K562 (cell line): ENCODE measurements around the gene CREB3L1. TPM values are rescaled to one million over a fixed set of nuclear protein-coding genes. Genes with fewer than 3 reads are reported as not detected.

ENCODE experiments used
- BRF2 ChIP-seq: IDR thresholded peaks from 3 replicates; pipeline ENCODE4 v1.6.1; 2011; ENCODE audit warnings: borderline replicate concordance, mild to moderate bottlenecking; ENCODE audit not compliant: insufficient read length, insufficient read depth
- ELF1 ChIP-seq: fragments of 200-800 bp; sonication (Bioruptor generic); IDR thresholded peaks from 2 replicates; pipeline ENCODE4 v1.6.1; 2016; ENCODE audit warnings: missing genetic modification characterization, missing compliant biosample characterization
- ETV1 ChIP-seq: fragments of 450-650 bp; conservative IDR thresholded peaks from 2 replicates; pipeline ENCODE4 v1.6.1; 2016; ENCODE audit warnings: missing genetic modification characterization, control low read depth, low read depth, missing compliant biosample characterization
- FOXA1 ChIP-seq: fragments of 450-650 bp; IDR thresholded peaks from 2 replicates; pipeline ENCODE4 v1.6.1; 2016; ENCODE audit warnings: mild to moderate bottlenecking, borderline replicate concordance
- GABPA ChIP-seq: fragments of 200-800 bp; sonication (Bioruptor generic); conservative IDR thresholded peaks from 2 replicates; pipeline ENCODE4 v1.6.1; 2016; ENCODE audit warnings: low read depth, missing genetic modification characterization, missing compliant biosample characterization
- KDM5B ChIP-seq: fragments of 200-600 bp; sonication (generic); IDR thresholded peaks from 2 replicates; pipeline ENCODE4 v1.6.1; 2012; ENCODE audit warnings: low read depth, mild to moderate bottlenecking, moderate library complexity, low read length, control low read depth, inconsistent platforms; ENCODE audit not compliant: insufficient replicate concordance
- MEF2D ChIP-seq: conservative IDR thresholded peaks from 2 replicates; pipeline ENCODE4 v1.6.1; 2016; ENCODE audit warnings: low read depth, missing genetic modification characterization, missing compliant biosample characterization
- NFXL1 ChIP-seq: fragments of 450-650 bp; formaldehyde crosslinking; IDR thresholded peaks from 2 replicates; pipeline ENCODE4 v1.4.0; 2021; ENCODE audit warnings: mild to moderate bottlenecking
- POLR2AphosphoS5 ChIP-seq: IDR thresholded peaks from 2 replicates; pipeline ENCODE4 v1.6.1; 2011; ENCODE audit warnings: mild to moderate bottlenecking, low read depth, low read length, moderate library complexity; ENCODE audit not compliant: control insufficient read depth, insufficient read depth
- SPI1 ChIP-seq: IDR thresholded peaks from 2 replicates; pipeline ENCODE4 v1.6.1; 2011; ENCODE audit warnings: low read depth, low read length, control low read depth, borderline replicate concordance
- U2AF2 ChIP-seq: fragments of 200-400 bp; formaldehyde crosslinking; optimal IDR thresholded peaks from 2 replicates; pipeline ENCODE3; 2017; ENCODE audit warnings: low read depth, mild to moderate bottlenecking, low read length
- ZBTB11 ChIP-seq, 3 experiments: fragments of 200-800 bp in 1 of 3; fragments of 250-450 bp in 1 of 3; fragments of 450-650 bp in 1 of 3; sonication (Bioruptor Pico) in 1 of 3; sonication (Bioruptor generic) in 1 of 3; formaldehyde crosslinking in 1 of 3; IDR thresholded peaks; 2 replicates each; pipeline versions ENCODE4 v1.6.1 to v1.8.0; 2016 to 2022; ENCODE audit warnings: mild to moderate bottlenecking in 2 of 3, missing genetic modification characterization in 2 of 3, missing compliant biosample characterization in 1 of 3, moderate library complexity in 1 of 3
- ZNF124 ChIP-seq: sonication (generic); formaldehyde crosslinking; IDR thresholded peaks from 2 replicates; pipeline ENCODE4 v1.8.1; 2022; ENCODE audit warnings: missing genetic modification reagents
- polyA plus RNA-seq, 8 experiments: library from polyadenylated mRNA; depleted of rRNA in 4 of 8; stranded (reverse) in 5 of 8; unstranded in 3 of 8; fragments of >200 nt; fragmentation: Nextera tagmentation in 2 of 8; fragmentation: Illumina TruSeq in 1 of 8; extraction: Ambion mirVana in 2 of 8; extraction: Trizol in 1 of 8; gene quantifications; 2 replicates each; pipeline versions ENCODE4 v1.2.1 to v1.2.3, GENCODE V29; 2011 to 2014; ENCODE audit warnings: inconsistent platforms in 1 of 8, missing spikeins in 1 of 8
- total RNA-seq, 7 experiments: library from RNA; depleted of rRNA in 6 of 7; stranded (reverse); fragments of >200 nt in 6 of 7; fragmentation: Illumina TruSeq in 2 of 7; extraction: Trizol in 2 of 7; gene quantifications; 2 replicates each; pipeline versions ENCODE4 v1.2.1 to v1.2.3, GENCODE V29; 2011 to 2021; ENCODE audit warnings: low replicate concordance in 1 of 7
- TF ChIP-seq, protein P1 (sequence below): fragments of 450-650 bp; IDR thresholded peaks from 2 replicates; pipeline ENCODE4 v1.6.1; 2016; ENCODE audit warnings: mild to moderate bottlenecking
- TF ChIP-seq, protein P2 (sequence below): fragments of 200-400 bp; formaldehyde crosslinking; IDR thresholded peaks from 2 replicates; pipeline ENCODE4 v1.6.1; 2017; ENCODE audit warnings: mild to moderate bottlenecking, low read depth, low read length, moderate library complexity

CREB3L1 gene
- total and polyA plus RNA-seq, 9 of the 15 experiments (the other 6 are each of a cell fraction or from before 2014, with no cell fraction given): 1.2 to 27.6 (median 3.7) TPM

DNA sequence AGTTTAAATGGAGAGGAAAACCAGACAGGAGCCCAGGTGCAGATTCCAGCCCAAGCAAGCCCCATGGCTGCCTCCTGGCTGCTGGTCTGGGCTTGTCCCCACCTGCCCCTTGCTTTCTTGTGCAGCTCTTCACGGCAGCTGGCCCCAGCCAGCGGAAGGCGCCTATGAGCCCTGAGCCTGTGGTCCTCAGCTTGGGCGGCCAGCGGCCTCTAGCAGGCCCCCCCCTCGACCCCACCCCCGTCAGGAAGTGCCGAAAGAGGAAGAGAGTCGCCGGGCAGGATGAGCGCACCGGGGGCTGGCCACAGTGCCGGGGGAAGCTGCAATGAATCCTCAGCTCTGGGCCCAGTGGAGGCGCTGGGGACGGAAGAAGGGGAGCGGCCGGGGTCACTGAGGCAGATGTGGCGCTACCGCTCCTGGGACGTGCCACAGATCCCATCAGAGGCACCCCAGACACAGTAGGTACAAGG is 67.7 kb downstream of the CREB3L1 start (continued):
- TF ChIP-seq, protein P1, sequence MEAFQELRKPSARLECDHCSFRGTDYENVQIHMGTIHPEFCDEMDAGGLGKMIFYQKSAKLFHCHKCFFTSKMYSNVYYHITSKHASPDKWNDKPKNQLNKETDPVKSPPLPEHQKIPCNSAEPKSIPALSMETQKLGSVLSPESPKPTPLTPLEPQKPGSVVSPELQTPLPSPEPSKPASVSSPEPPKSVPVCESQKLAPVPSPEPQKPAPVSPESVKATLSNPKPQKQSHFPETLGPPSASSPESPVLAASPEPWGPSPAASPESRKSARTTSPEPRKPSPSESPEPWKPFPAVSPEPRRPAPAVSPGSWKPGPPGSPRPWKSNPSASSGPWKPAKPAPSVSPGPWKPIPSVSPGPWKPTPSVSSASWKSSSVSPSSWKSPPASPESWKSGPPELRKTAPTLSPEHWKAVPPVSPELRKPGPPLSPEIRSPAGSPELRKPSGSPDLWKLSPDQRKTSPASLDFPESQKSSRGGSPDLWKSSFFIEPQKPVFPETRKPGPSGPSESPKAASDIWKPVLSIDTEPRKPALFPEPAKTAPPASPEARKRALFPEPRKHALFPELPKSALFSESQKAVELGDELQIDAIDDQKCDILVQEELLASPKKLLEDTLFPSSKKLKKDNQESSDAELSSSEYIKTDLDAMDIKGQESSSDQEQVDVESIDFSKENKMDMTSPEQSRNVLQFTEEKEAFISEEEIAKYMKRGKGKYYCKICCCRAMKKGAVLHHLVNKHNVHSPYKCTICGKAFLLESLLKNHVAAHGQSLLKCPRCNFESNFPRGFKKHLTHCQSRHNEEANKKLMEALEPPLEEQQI: no peak
- TF ChIP-seq GABPA: peak; percentile 23; the same call in 1 of the 2 replicates
- peak; percentile 46 for TF ChIP-seq KDM5B
- no peak for TF ChIP-seq BRF2
- TF ChIP-seq MEF2D (tag): no peak
- no peak for TF ChIP-seq ZNF124 (CRISPR knock-in tag)
- TF ChIP-seq ZBTB11 (CRISPR knock-in tag; IDR thresholded peaks at IDR 0.05): peak in 1 of 3 experiments; percentile 33; a peak in 1 of 6 replicates
- no peak for TF ChIP-seq U2AF2
- TF ChIP-seq POLR2AphosphoS5: no peak
- peak; percentile 37; the same call in 1 of the 2 replicates for TF ChIP-seq ETV1 (tag)
- peak; percentile 45; the same call in 1 of the 2 replicates for TF ChIP-seq ELF1 (tag)
- TF ChIP-seq SPI1: peak; percentile 90
- TF ChIP-seq, protein P2, sequence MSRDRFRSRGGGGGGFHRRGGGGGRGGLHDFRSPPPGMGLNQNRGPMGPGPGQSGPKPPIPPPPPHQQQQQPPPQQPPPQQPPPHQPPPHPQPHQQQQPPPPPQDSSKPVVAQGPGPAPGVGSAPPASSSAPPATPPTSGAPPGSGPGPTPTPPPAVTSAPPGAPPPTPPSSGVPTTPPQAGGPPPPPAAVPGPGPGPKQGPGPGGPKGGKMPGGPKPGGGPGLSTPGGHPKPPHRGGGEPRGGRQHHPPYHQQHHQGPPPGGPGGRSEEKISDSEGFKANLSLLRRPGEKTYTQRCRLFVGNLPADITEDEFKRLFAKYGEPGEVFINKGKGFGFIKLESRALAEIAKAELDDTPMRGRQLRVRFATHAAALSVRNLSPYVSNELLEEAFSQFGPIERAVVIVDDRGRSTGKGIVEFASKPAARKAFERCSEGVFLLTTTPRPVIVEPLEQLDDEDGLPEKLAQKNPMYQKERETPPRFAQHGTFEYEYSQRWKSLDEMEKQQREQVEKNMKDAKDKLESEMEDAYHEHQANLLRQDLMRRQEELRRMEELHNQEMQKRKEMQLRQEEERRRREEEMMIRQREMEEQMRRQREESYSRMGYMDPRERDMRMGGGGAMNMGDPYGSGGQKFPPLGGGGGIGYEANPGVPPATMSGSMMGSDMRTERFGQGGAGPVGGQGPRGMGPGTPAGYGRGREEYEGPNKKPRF: no peak
- TF ChIP-seq NFXL1 (CRISPR knock-in tag): no peak
- no peak for TF ChIP-seq FOXA1
